ENCODE results near the gene RHOF.

DNA sequence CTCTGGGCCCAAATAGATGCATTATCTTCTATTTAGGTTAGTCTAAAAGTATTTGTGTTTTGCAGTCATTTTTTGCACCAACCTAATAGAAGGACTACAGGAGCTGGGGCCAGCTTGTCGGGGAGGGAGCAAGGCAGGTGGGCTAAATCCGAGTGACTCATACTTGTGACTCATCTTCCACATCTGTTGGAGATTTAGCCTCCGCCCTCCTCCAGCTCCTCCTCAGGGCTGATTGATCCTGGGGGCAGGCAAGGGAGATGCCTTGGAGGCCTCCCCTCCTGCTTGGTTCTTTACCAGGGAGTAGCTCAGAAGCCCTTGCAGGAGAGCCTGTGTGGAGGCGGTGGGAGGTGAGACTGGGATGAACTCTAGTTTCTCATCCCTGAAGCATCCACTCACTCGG is 27.9 kb downstream of the RHOF start:
- TF ChIP-seq, protein P1, sequence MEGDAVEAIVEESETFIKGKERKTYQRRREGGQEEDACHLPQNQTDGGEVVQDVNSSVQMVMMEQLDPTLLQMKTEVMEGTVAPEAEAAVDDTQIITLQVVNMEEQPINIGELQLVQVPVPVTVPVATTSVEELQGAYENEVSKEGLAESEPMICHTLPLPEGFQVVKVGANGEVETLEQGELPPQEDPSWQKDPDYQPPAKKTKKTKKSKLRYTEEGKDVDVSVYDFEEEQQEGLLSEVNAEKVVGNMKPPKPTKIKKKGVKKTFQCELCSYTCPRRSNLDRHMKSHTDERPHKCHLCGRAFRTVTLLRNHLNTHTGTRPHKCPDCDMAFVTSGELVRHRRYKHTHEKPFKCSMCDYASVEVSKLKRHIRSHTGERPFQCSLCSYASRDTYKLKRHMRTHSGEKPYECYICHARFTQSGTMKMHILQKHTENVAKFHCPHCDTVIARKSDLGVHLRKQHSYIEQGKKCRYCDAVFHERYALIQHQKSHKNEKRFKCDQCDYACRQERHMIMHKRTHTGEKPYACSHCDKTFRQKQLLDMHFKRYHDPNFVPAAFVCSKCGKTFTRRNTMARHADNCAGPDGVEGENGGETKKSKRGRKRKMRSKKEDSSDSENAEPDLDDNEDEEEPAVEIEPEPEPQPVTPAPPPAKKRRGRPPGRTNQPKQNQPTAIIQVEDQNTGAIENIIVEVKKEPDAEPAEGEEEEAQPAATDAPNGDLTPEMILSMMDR (IDR thresholded peaks at IDR 0.05; ENCODE audit: low read depth, low read length, missing input control), result no peak
- no peak for TF ChIP-seq TAF1 (conservative IDR thresholded peaks at IDR 0.05)
- TF ChIP-seq YY1 (IDR thresholded peaks at IDR 0.05), result no peak
- no peak for TF ChIP-seq SP1 (IDR thresholded peaks at IDR 0.05)
- TF ChIP-seq, protein P2, sequence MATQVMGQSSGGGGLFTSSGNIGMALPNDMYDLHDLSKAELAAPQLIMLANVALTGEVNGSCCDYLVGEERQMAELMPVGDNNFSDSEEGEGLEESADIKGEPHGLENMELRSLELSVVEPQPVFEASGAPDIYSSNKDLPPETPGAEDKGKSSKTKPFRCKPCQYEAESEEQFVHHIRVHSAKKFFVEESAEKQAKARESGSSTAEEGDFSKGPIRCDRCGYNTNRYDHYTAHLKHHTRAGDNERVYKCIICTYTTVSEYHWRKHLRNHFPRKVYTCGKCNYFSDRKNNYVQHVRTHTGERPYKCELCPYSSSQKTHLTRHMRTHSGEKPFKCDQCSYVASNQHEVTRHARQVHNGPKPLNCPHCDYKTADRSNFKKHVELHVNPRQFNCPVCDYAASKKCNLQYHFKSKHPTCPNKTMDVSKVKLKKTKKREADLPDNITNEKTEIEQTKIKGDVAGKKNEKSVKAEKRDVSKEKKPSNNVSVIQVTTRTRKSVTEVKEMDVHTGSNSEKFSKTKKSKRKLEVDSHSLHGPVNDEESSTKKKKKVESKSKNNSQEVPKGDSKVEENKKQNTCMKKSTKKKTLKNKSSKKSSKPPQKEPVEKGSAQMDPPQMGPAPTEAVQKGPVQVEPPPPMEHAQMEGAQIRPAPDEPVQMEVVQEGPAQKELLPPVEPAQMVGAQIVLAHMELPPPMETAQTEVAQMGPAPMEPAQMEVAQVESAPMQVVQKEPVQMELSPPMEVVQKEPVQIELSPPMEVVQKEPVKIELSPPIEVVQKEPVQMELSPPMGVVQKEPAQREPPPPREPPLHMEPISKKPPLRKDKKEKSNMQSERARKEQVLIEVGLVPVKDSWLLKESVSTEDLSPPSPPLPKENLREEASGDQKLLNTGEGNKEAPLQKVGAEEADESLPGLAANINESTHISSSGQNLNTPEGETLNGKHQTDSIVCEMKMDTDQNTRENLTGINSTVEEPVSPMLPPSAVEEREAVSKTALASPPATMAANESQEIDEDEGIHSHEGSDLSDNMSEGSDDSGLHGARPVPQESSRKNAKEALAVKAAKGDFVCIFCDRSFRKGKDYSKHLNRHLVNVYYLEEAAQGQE (IDR thresholded peaks at IDR 0.05), result no peak
- TF ChIP-seq RAD21 (IDR thresholded peaks at IDR 0.05), result no peak
- TF ChIP-seq JUND (IDR thresholded peaks at IDR 0.05), result no peak
- no peak for TF ChIP-seq ZBTB33 (IDR thresholded peaks at IDR 0.05)
- TF ChIP-seq, protein P3, sequence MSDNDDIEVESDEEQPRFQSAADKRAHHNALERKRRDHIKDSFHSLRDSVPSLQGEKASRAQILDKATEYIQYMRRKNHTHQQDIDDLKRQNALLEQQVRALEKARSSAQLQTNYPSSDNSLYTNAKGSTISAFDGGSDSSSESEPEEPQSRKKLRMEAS (IDR thresholded peaks at IDR 0.05), result no peak
- no peak for TF ChIP-seq ATF3 (IDR thresholded peaks at IDR 0.05)
- no peak for TF ChIP-seq FOXA1 (IDR thresholded peaks at IDR 0.05)
- no peak for TF ChIP-seq NR2F2 (IDR thresholded peaks at IDR 0.05)
- TF ChIP-seq RXRA (IDR thresholded peaks at IDR 0.05), result no peak
